ENCODE results near the gene OR10K2. TPM values are rescaled to one million over a fixed set of nuclear protein-coding genes. Genes with fewer than 3 reads are reported as not detected.
"Not testable (repeated sequence)": the region's sequence is repeated elsewhere in the genome, so short reads cannot be mapped to it uniquely, and the experiment has no call there.

The OR10K2 gene
- total and polyA plus RNA-seq, 3 donors from 2014 or later, result not detected

- Histone ChIP-seq H3K27ac (no peak overlapping the region), H3K27me3 (no peaks in the 10 kb centered on the region), H3K36me3 (ENCODE audit: low read depth, missing control alignments) (no peaks in the 10 kb centered on the region), H3K9me3 (no peaks in the 10 kb centered on the region), H3K4me3 (no peak overlapping the region), H3K4me1 (no peaks in the 10 kb centered on the region)
- TF ChIP-seq CTCF (IDR thresholded peaks at IDR 0.05) (no peak), POLR2A (IDR thresholded peaks at IDR 0.05) (no peak)
- no peak for DNase-seq
- 74 to 78% methylated on average over 1 of the region's 1 CpG for WGBS, 2 donors
- intact Hi-C loops (cut with DNase I; ENCODE audit: low total_unique reads), result no loop called here
These were observed 35.7 kb downstream of the OR10K2 start for GRCh38 chr1:158390331-158390730.

- DNase-seq, result no peak
- H3K27me3 ChIP-seq, result no peaks in the 10 kb centered on the region
- TF ChIP-seq POLR2A (IDR thresholded peaks at IDR 0.05), result no peak
- TF ChIP-seq CTCF (IDR thresholded peaks at IDR 0.05), result no peak
- 64 to 87% methylated on average over 1 of the region's 1 CpG for WGBS, 2 donors
- H3K9me3 ChIP-seq, result no peaks in the 10 kb centered on the region
- H3K27ac ChIP-seq, result no peak overlapping the region
- H3K36me3 ChIP-seq (ENCODE audit: low read depth, missing control alignments), result no peaks in the 10 kb centered on the region
- H3K4me3 ChIP-seq, result no peak overlapping the region
- intact Hi-C loops (cut with DNase I; ENCODE audit: low total_unique reads), result no loop called here
- H3K4me1 ChIP-seq, result no peaks in the 10 kb centered on the region
These were observed 51.2 kb downstream of the OR10K2 start for GRCh38 chr1:158374860-158375259.

GRCh38 chr1:158374101-158374500 is 51.9 kb downstream of the OR10K2 start:
- H3K36me3 ChIP-seq (ENCODE audit: low read depth, missing control alignments); DNase-seq; H3K27ac ChIP-seq; H3K9me3 ChIP-seq; intact Hi-C loops (cut with DNase I; ENCODE audit: low total_unique reads); H3K4me1 ChIP-seq; H3K27me3 ChIP-seq: not testable (repeated sequence)
- peak overlapping the region in 1 of 2 donors; percentile 21 for H3K4me3 ChIP-seq
- WGBS, 2 donors, result 63% methylated on average over 23 of the region's 25 CpGs; no CpG with 5 or more reads in 1 of the 2 donors

GRCh38 chr1:158371188-158371953 is 54.7 kb downstream of the OR10K2 start:
- intact Hi-C loops (cut with DNase I; ENCODE audit: low total_unique reads), result no loop called here
- DNase-seq, result no peak
- H3K9me3 ChIP-seq, result no peaks in the 10 kb centered on the region
- TF ChIP-seq CTCF (IDR thresholded peaks at IDR 0.05) (no peak), POLR2A (IDR thresholded peaks at IDR 0.05) (no peak)
- no peaks in the 10 kb centered on the region for H3K36me3 ChIP-seq (ENCODE audit: low read depth, missing control alignments)
- H3K4me3 ChIP-seq, result no peak overlapping the region
- no peak overlapping the region for H3K27ac ChIP-seq
- H3K4me1 ChIP-seq, result no peaks in the 10 kb centered on the region
- H3K27me3 ChIP-seq, result no peaks in the 10 kb centered on the region
- 89 to 91% methylated on average over 4 to 6 of the region's 6 CpGs for WGBS, 2 donors

Other genes with a start within 250 kb of the OR10K2 start
- gene CD1D, start 245.3 kb downstream of the OR10K2 start, total RNA-seq, result 1 to 10 TPM; 2.5 to 3.1 TPM
- gene CD1D, start 245.3 kb downstream of the OR10K2 start, polyA plus RNA-seq (ENCODE audit: insufficient read depth, low read depth, low replicate concordance), result 6.6 TPM
- gene CD1A, start 171.8 kb downstream of the OR10K2 start, total RNA-seq, result under 1 TPM; 0.24 to 0.25 TPM
- not detected for gene CD1A, start 171.8 kb downstream of the OR10K2 start, polyA plus RNA-seq (ENCODE audit: insufficient read depth, low read depth, low replicate concordance)
- 1 to 10 TPM in 1 of 2 donors, not detected in 1; 1.2 TPM for gene CD1C, start 136.3 kb downstream of the OR10K2 start, total RNA-seq
- gene CD1C, start 136.3 kb downstream of the OR10K2 start, polyA plus RNA-seq (ENCODE audit: insufficient read depth, low read depth, low replicate concordance), result 3.1 TPM
- not detected for gene CD1B, start 94.7 kb downstream of the OR10K2 start, total RNA-seq
- gene CD1B, start 94.7 kb downstream of the OR10K2 start, polyA plus RNA-seq (ENCODE audit: insufficient read depth, low read depth, low replicate concordance), result 0.30 TPM
- gene CD1E, start 72.3 kb downstream of the OR10K2 start, total RNA-seq, result 1 to 10 TPM in 1 of 2 donors, under 1 TPM in 1; 0.16 to 1.3 TPM
- gene CD1E, start 72.3 kb downstream of the OR10K2 start, polyA plus RNA-seq (ENCODE audit: insufficient read depth, low read depth, low replicate concordance), result 1.8 TPM
- under 1 TPM in 1 of 2 donors, not detected in 1; 0.94 TPM for gene OR10T2, start 26.8 kb downstream of the OR10K2 start, total RNA-seq
- not detected for gene OR10T2, start 26.8 kb downstream of the OR10K2 start, polyA plus RNA-seq (ENCODE audit: insufficient read depth, low read depth, low replicate concordance)
- not detected for gene OR10K1, start 35.6 kb upstream of the OR10K2 start, total RNA-seq
- gene OR10K1, start 35.6 kb upstream of the OR10K2 start, polyA plus RNA-seq (ENCODE audit: insufficient read depth, low read depth, low replicate concordance), result not detected
- gene OR10R2, start 46.0 kb upstream of the OR10K2 start, total RNA-seq, result not detected
- not detected for gene OR10R2, start 46.0 kb upstream of the OR10K2 start, polyA plus RNA-seq (ENCODE audit: insufficient read depth, low read depth, low replicate concordance)
- gene OR6Y1, start 128.2 kb upstream of the OR10K2 start, total RNA-seq, result not detected
- gene OR6Y1, start 128.2 kb upstream of the OR10K2 start, polyA plus RNA-seq (ENCODE audit: insufficient read depth, low read depth, low replicate concordance), result not detected
- not detected for gene OR6P1, start 144.3 kb upstream of the OR10K2 start, total RNA-seq
- gene OR6P1, start 144.3 kb upstream of the OR10K2 start, polyA plus RNA-seq (ENCODE audit: insufficient read depth, low read depth, low replicate concordance), result not detected
- gene OR10X1, start 153.7 kb upstream of the OR10K2 start, total RNA-seq, result not detected
- not detected for gene OR10X1, start 153.7 kb upstream of the OR10K2 start, polyA plus RNA-seq (ENCODE audit: insufficient read depth, low read depth, low replicate concordance)
- not detected for gene OR10Z1, start 179.0 kb upstream of the OR10K2 start, total RNA-seq
- not detected for gene OR10Z1, start 179.0 kb upstream of the OR10K2 start, polyA plus RNA-seq (ENCODE audit: insufficient read depth, low read depth, low replicate concordance)